Erythroblast (primary cell): ENCODE data around the gene WDR43.

Experiments
- GATA1 ChIP-seq: IDR thresholded peaks from 2 replicates; pipeline ENCODE4 v1.6.1; 2011; ENCODE audit warnings: low read depth, mild to moderate bottlenecking, control low read depth, low read length, moderate library complexity
- POLR2A ChIP-seq: IDR thresholded peaks from 2 replicates; pipeline ENCODE4 v1.6.1; 2011; ENCODE audit warnings: mild to moderate bottlenecking, low read length

DNA sequence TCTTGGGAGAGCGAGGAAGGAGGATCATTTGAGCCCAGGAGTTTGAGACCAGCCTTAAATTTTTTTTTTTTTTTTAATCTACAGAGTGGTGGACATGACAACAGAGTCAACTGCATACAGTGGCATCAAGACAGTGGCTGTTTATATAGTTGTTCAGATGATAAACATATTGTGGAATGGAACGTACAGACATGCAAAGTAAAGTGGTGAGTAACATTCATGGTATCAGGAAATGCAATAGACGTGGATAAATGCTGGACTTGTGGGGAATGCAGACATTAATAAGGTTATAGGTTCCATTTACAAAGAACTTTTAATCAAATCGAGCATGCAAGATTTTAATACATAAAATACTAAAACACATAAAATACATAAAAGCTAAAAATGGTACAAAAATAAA lies 11.9 kb downstream of the WDR43 start:
- TF ChIP-seq POLR2A (no peak), GATA1 (no peak)
